HepG2 (cell line): Measurements from ENCODE around the gene COA1. TPM values are rescaled to one million over a fixed set of nuclear protein-coding genes. Genes with fewer than 3 reads are reported as not detected.

Experiments
- ETV5 ChIP-seq: IDR thresholded peaks from 2 replicates; pipeline ENCODE4 v1.6.1; 2018; ENCODE audit warnings: missing biosample characterization, missing genetic modification reagents, inconsistent platforms, borderline replicate concordance
- FOXA3 ChIP-seq: IDR thresholded peaks from 2 replicates; pipeline ENCODE4 v1.6.1; 2016; ENCODE audit warnings: missing genetic modification reagents, missing compliant biosample characterization
- HNRNPK ChIP-seq: fragments of 200-400 bp; formaldehyde crosslinking; IDR thresholded peaks from 2 replicates; pipeline ENCODE4 v1.6.1; 2018; ENCODE audit warnings: low read length, low read depth, moderate library complexity, mild to moderate bottlenecking; ENCODE audit not compliant: poor library complexity, severe bottlenecking
- NFYC ChIP-seq: IDR thresholded peaks from 2 replicates; pipeline ENCODE4 v1.6.1; 2016; ENCODE audit warnings: missing genetic modification reagents, missing compliant biosample characterization
- PAX8 ChIP-seq: sonication (generic); formaldehyde crosslinking; IDR thresholded peaks from 2 replicates; pipeline ENCODE4 v1.8.0; 2022; ENCODE audit warnings: mild to moderate bottlenecking, missing genetic modification reagents, borderline replicate concordance
- RELA ChIP-seq: sonication (generic); formaldehyde crosslinking; IDR thresholded peaks from 2 replicates; pipeline ENCODE4 v1.4.0; 2020; ENCODE audit warnings: missing genetic modification reagents
- SRY ChIP-seq: sonication (generic); formaldehyde crosslinking; IDR thresholded peaks from 2 replicates; pipeline ENCODE4 v1.8.0; 2022; ENCODE audit warnings: mild to moderate bottlenecking, missing genetic modification reagents
- ZMYM2 ChIP-seq: sonication (generic); formaldehyde crosslinking; IDR thresholded peaks from 2 replicates; pipeline ENCODE4 v1.8.0; 2022; ENCODE audit warnings: mild to moderate bottlenecking, missing genetic modification reagents
- ZNF251 ChIP-seq: sonication (generic); formaldehyde crosslinking; IDR thresholded peaks from 2 replicates; pipeline ENCODE4 v1.9.0; 2021; ENCODE audit warnings: mild to moderate bottlenecking, missing genetic modification reagents
- ZNF468 ChIP-seq: sonication (generic); formaldehyde crosslinking; IDR thresholded peaks from 2 replicates; pipeline ENCODE4 v1.8.0; 2022; ENCODE audit warnings: mild to moderate bottlenecking, moderate library complexity, missing genetic modification reagents
- ZNF510 ChIP-seq: sonication (generic); formaldehyde crosslinking; IDR thresholded peaks from 2 replicates; pipeline ENCODE4 v1.4.0; 2020; ENCODE audit warnings: low read depth, mild to moderate bottlenecking, missing genetic modification reagents
- ZNF776 ChIP-seq: sonication (generic); formaldehyde crosslinking; IDR thresholded peaks from 2 replicates; pipeline ENCODE4 v1.4.0; 2020; ENCODE audit warnings: mild to moderate bottlenecking, missing genetic modification reagents
- ZNF850 ChIP-seq: sonication (generic); formaldehyde crosslinking; conservative IDR thresholded peaks from 2 replicates; pipeline ENCODE4 v1.9.0; 2021; ENCODE audit warnings: mild to moderate bottlenecking, missing genetic modification reagents
- ZNF879 ChIP-seq: sonication (generic); formaldehyde crosslinking; IDR thresholded peaks from 2 replicates; pipeline ENCODE4 v1.8.1; 2023; ENCODE audit warnings: missing genetic modification reagents
- polyA plus RNA-seq, 8 experiments: library from polyadenylated mRNA; depleted of rRNA in 3 of 8; stranded (reverse) in 7 of 8; unstranded in 1 of 8; fragments of >200 nt; fragmentation: Illumina TruSeq in 4 of 8; extraction: Trizol in 4 of 8; gene quantifications; 2 replicates each; pipeline versions ENCODE4 v1.2.1 to v1.2.3, GENCODE V29; 2011 to 2016; ENCODE audit warnings: low read depth in 4 of 8, missing spikeins in 1 of 8, mixed read lengths in 1 of 8; ENCODE audit not compliant: insufficient read depth in 1 of 8
- total RNA-seq, 5 experiments: library from RNA; depleted of rRNA; stranded (reverse); fragments of >200 nt; fragmentation: Illumina TruSeq; extraction: Trizol; gene quantifications; 2 replicates each; pipeline ENCODE4 v1.2.3, GENCODE V29; 2016; ENCODE audit warnings: low read depth in 1 of 5
- TF ChIP-seq, protein P1 (sequence below): sonication (generic); formaldehyde crosslinking; IDR thresholded peaks from 2 replicates; pipeline ENCODE4 v1.4.0; 2020; ENCODE audit warnings: missing genetic modification reagents
- TF ChIP-seq, protein P2 (sequence below): sonication (generic); formaldehyde crosslinking; IDR thresholded peaks from 2 replicates; pipeline ENCODE4 v1.5.1; 2020; ENCODE audit warnings: missing genetic modification reagents, mild to moderate bottlenecking, borderline replicate concordance
- TF ChIP-seq, protein P3 (sequence below): sonication (generic); formaldehyde crosslinking; IDR thresholded peaks from 2 replicates; pipeline ENCODE4 v1.4.0; 2020; ENCODE audit warnings: mild to moderate bottlenecking, missing genetic modification reagents
- TF ChIP-seq, protein P4 (sequence below): sonication (generic); formaldehyde crosslinking; IDR thresholded peaks from 2 replicates; pipeline ENCODE4 v1.4.0; 2020; ENCODE audit warnings: mild to moderate bottlenecking, missing genetic modification reagents
- TF ChIP-seq, protein P5 (sequence below): sonication (generic); formaldehyde crosslinking; IDR thresholded peaks from 2 replicates; pipeline ENCODE4 v1.4.0; 2020; ENCODE audit warnings: missing genetic modification reagents

The COA1 gene
- total and polyA plus RNA-seq, 2 of the 13 experiments (the other 11 are each of a cell fraction or from before 2014, with no cell fraction given), result 33.2 to 65.7 TPM

DNA sequence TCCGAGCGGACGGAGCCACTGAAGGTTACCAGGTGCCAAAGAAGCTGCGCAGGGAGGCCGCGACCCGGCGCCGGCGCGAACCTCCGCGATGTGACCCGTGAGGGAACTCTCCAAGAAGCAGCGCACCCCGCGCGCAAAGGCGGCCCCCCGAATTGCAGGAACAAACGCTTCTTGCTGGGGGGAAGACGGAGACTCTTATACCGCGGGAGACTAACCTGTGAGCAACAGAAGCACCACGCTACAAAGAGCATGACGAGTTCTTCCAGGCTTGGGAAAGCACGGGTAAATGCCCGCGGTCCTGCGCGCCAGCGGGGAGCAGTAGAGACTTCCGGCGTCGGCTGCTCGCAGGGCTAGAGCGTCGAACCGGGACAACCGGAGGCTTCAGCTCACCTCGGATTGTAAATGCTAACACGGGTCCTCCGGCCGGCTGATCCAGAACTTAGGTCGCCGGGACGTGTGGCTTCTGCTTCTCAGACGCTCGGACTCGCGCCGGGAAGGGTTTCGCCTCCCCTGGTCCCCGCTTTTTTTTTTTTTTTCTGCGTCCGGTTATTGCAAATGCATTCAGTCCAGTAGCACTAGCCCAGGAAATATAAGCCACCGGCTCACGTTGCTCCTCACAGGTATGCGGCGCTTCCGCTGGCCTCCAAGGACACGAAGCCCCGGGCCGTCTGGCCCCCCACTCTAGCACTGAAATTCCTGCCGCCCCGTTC is at the start of gene COA1 (continued):
- TF ChIP-seq, protein P1, sequence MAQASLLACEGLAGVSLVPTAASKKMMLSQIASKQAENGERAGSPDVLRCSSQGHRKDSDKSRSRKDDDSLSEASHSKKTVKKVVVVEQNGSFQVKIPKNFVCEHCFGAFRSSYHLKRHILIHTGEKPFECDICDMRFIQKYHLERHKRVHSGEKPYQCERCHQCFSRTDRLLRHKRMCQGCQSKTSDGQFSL (CRISPR knock-in tag), result no peak; the same call in 1 of the 2 replicates
- TF ChIP-seq RELA (CRISPR knock-in tag), result no peak
- no peak for TF ChIP-seq ZNF251 (CRISPR knock-in tag)
- TF ChIP-seq, protein P2, sequence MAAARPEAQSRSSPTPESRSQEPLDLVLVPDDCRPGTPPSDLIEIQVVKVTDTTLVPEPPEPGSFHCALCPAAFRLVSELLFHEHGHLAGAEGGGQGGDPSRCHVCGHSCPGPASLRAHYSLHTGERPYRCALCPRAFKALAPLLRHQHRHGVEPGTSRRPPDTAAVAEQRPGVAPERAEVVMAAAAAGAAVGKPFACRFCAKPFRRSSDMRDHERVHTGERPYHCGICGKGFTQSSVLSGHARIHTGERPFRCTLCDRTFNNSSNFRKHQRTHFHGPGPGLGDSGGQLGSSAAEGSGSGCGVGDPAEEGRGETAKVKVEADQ (CRISPR knock-in tag), result 0 out of 2 replicates have a peak, but pooled peaks have one; percentile 66
- 0 out of 2 replicates have a peak, but pooled peaks have one; percentile 54 for TF ChIP-seq ZNF850 (CRISPR knock-in tag)
- TF ChIP-seq, protein P3, sequence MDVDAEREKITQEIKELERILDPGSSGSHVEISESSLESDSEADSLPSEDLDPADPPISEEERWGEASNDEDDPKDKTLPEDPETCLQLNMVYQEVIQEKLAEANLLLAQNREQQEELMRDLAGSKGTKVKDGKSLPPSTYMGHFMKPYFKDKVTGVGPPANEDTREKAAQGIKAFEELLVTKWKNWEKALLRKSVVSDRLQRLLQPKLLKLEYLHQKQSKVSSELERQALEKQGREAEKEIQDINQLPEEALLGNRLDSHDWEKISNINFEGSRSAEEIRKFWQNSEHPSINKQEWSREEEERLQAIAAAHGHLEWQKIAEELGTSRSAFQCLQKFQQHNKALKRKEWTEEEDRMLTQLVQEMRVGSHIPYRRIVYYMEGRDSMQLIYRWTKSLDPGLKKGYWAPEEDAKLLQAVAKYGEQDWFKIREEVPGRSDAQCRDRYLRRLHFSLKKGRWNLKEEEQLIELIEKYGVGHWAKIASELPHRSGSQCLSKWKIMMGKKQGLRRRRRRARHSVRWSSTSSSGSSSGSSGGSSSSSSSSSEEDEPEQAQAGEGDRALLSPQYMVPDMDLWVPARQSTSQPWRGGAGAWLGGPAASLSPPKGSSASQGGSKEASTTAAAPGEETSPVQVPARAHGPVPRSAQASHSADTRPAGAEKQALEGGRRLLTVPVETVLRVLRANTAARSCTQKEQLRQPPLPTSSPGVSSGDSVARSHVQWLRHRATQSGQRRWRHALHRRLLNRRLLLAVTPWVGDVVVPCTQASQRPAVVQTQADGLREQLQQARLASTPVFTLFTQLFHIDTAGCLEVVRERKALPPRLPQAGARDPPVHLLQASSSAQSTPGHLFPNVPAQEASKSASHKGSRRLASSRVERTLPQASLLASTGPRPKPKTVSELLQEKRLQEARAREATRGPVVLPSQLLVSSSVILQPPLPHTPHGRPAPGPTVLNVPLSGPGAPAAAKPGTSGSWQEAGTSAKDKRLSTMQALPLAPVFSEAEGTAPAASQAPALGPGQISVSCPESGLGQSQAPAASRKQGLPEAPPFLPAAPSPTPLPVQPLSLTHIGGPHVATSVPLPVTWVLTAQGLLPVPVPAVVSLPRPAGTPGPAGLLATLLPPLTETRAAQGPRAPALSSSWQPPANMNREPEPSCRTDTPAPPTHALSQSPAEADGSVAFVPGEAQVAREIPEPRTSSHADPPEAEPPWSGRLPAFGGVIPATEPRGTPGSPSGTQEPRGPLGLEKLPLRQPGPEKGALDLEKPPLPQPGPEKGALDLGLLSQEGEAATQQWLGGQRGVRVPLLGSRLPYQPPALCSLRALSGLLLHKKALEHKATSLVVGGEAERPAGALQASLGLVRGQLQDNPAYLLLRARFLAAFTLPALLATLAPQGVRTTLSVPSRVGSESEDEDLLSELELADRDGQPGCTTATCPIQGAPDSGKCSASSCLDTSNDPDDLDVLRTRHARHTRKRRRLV (CRISPR knock-in tag), result peak; percentile 43; the same call in 1 of the 2 replicates
- no peak for TF ChIP-seq NFYC (CRISPR knock-in tag)
- TF ChIP-seq ZNF776 (CRISPR knock-in tag), result no peak; the same call in 1 of the 2 replicates
- no peak for TF ChIP-seq ZNF468 (CRISPR knock-in tag)
- TF ChIP-seq HNRNPK, result no peak
- TF ChIP-seq, protein P4, sequence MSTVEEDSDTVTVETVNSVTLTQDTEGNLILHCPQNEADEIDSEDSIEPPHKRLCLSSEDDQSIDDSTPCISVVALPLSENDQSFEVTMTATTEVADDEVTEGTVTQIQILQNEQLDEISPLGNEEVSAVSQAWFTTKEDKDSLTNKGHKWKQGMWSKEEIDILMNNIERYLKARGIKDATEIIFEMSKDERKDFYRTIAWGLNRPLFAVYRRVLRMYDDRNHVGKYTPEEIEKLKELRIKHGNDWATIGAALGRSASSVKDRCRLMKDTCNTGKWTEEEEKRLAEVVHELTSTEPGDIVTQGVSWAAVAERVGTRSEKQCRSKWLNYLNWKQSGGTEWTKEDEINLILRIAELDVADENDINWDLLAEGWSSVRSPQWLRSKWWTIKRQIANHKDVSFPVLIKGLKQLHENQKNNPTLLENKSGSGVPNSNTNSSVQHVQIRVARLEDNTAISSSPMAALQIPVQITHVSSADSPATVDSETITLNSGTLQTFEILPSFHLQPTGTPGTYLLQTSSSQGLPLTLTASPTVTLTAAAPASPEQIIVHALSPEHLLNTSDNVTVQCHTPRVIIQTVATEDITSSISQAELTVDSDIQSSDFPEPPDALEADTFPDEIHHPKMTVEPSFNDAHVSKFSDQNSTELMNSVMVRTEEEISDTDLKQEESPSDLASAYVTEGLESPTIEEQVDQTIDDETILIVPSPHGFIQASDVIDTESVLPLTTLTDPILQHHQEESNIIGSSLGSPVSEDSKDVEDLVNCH (CRISPR knock-in tag), result peak; percentile 61; the same call in 1 of the 2 replicates
- TF ChIP-seq ZMYM2 (CRISPR knock-in tag), result 0 out of 2 replicates have a peak, but pooled peaks have one; percentile 8
- TF ChIP-seq ZNF879 (CRISPR knock-in tag), result no peak
- TF ChIP-seq, protein P5, sequence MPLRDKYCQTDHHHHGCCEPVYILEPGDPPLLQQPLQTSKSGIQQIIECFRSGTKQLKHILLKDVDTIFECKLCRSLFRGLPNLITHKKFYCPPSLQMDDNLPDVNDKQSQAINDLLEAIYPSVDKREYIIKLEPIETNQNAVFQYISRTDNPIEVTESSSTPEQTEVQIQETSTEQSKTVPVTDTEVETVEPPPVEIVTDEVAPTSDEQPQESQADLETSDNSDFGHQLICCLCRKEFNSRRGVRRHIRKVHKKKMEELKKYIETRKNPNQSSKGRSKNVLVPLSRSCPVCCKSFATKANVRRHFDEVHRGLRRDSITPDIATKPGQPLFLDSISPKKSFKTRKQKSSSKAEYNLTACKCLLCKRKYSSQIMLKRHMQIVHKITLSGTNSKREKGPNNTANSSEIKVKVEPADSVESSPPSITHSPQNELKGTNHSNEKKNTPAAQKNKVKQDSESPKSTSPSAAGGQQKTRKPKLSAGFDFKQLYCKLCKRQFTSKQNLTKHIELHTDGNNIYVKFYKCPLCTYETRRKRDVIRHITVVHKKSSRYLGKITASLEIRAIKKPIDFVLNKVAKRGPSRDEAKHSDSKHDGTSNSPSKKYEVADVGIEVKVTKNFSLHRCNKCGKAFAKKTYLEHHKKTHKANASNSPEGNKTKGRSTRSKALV, result peak; percentile 85
- TF ChIP-seq FOXA3 (CRISPR knock-in tag), result no peak
- no peak for TF ChIP-seq PAX8 (CRISPR knock-in tag)
- peak; percentile 89 for TF ChIP-seq ETV5 (CRISPR knock-in tag)
- TF ChIP-seq SRY (CRISPR knock-in tag), result peak; percentile 94
- peak; percentile 56; the same call in 1 of the 2 replicates for TF ChIP-seq ZNF510 (CRISPR knock-in tag)
